Measurements from ENCODE around the gene ETNK2. TPM values are rescaled to one million over a fixed set of nuclear protein-coding genes. Genes with fewer than 3 reads are reported as not detected.

The ETNK2 gene
- total and polyA plus RNA-seq, 7 donors, result 0.46 to 10.5 (median 6.6) TPM

- DNase-seq, result no peak
- no peaks in the 10 kb centered on the region for H3K36me3 ChIP-seq
- peaks cover 0 to 9% (median 3%) of the 10 kb centered on the region in 4 donors for H3K9me3 ChIP-seq
- intact Hi-C loops (cut with DNase I), result no loop called here
- WGBS, 2 donors, result 38 to 54% methylated on average over 4 of the region's 4 CpGs
- H3K27me3 ChIP-seq, result peaks cover 0 to 3% (median 0%) of the 10 kb centered on the region in 3 donors
- no peak overlapping the region for H3K4me3 ChIP-seq
- no peak overlapping the region for H3K27ac ChIP-seq
- no peaks in the 10 kb centered on the region for H3K4me1 ChIP-seq
- TF ChIP-seq CTCF (IDR thresholded peaks at IDR 0.05) (no peak), POLR2AphosphoS5 (IDR thresholded peaks at IDR 0.05) (no peak), EP300 (IDR thresholded peaks at IDR 0.05) (no peak), POLR2A (IDR thresholded peaks at IDR 0.05) (no peak)
Measured at GRCh38 chr1:204171751-204172178, 19.9 kb upstream of the ETNK2 start.

- H3K4me3 ChIP-seq, result no peak overlapping the region
- H3K36me3 ChIP-seq, result no peaks in the 10 kb centered on the region
- no peaks in the 10 kb centered on the region for H3K4me1 ChIP-seq
- WGBS, 2 donors, result 93 to 94% methylated on average over 3 of the region's 3 CpGs
- H3K27ac ChIP-seq, result no peak overlapping the region
- intact Hi-C loops (cut with DNase I), result no loop called here
- peaks cover 0 to 9% (median 3%) of the 10 kb centered on the region in 4 donors for H3K9me3 ChIP-seq
- DNase-seq, result no peak
- no peak for TF ChIP-seq CTCF (IDR thresholded peaks at IDR 0.05)
- TF ChIP-seq POLR2AphosphoS5 (IDR thresholded peaks at IDR 0.05), result no peak
- no peak for TF ChIP-seq EP300 (IDR thresholded peaks at IDR 0.05)
- no peak for TF ChIP-seq POLR2A (IDR thresholded peaks at IDR 0.05)
- no peaks in the 10 kb centered on the region for H3K27me3 ChIP-seq
Measured at GRCh38 chr1:204170494-204171155, 18.8 kb upstream of the ETNK2 start.

GRCh38 chr1:204169858-204170257 is 18.0 kb upstream of the ETNK2 start:
- Histone ChIP-seq H3K27me3 (no peaks in the 10 kb centered on the region), H3K9me3 (peaks cover 0 to 9% (median 3%) of the 10 kb centered on the region in 4 donors), H3K27ac (no peak overlapping the region), H3K36me3 (no peaks in the 10 kb centered on the region), H3K4me3 (no peak overlapping the region), H3K4me1 (no peaks in the 10 kb centered on the region)
- intact Hi-C loops (cut with DNase I), result no loop called here
- no peak for TF ChIP-seq EP300 (IDR thresholded peaks at IDR 0.05)
- TF ChIP-seq POLR2AphosphoS5 (IDR thresholded peaks at IDR 0.05), result no peak
- TF ChIP-seq CTCF (IDR thresholded peaks at IDR 0.05), result no peak
- no peak for TF ChIP-seq POLR2A (IDR thresholded peaks at IDR 0.05)
- DNase-seq, result no peak
- 84 to 92% methylated on average over 4 of the region's 4 CpGs for WGBS, 2 donors

- DNase-seq, result no peak
- Histone ChIP-seq H3K27ac (no peak overlapping the region), H3K4me3 (no peak overlapping the region), H3K4me1 (no peaks in the 10 kb centered on the region), H3K27me3 (no peaks in the 10 kb centered on the region), H3K9me3 (peaks cover 0 to 9% (median 3%) of the 10 kb centered on the region in 4 donors), H3K36me3 (no peaks in the 10 kb centered on the region)
- TF ChIP-seq CTCF (IDR thresholded peaks at IDR 0.05) (no peak), POLR2A (IDR thresholded peaks at IDR 0.05) (no peak), EP300 (IDR thresholded peaks at IDR 0.05) (no peak), POLR2AphosphoS5 (IDR thresholded peaks at IDR 0.05) (no peak)
- WGBS, 2 donors, result 83 to 90% methylated on average over 5 of the region's 5 CpGs
- intact Hi-C loops (cut with DNase I), result no loop called here
Measured at GRCh38 chr1:204167730-204168129, 15.9 kb upstream of the ETNK2 start.

All from sigmoid colon (tissue), 7 donors.